ENCODE results near the gene FGF11. TPM values are rescaled to one million over a fixed set of nuclear protein-coding genes. Genes with fewer than 3 reads are reported as not detected.
"Not testable (repeated sequence)": the region's sequence is repeated elsewhere in the genome, so short reads cannot be mapped to it uniquely, and the experiment has no call there.

FGF11 gene
- total RNA-seq, 1 donor from 2014 or later: 5.4 TPM

- no peak for DNase-seq
Measured at GRCh38 chr17:7462474-7463371, 23.4 kb downstream of the FGF11 start.

DNA sequence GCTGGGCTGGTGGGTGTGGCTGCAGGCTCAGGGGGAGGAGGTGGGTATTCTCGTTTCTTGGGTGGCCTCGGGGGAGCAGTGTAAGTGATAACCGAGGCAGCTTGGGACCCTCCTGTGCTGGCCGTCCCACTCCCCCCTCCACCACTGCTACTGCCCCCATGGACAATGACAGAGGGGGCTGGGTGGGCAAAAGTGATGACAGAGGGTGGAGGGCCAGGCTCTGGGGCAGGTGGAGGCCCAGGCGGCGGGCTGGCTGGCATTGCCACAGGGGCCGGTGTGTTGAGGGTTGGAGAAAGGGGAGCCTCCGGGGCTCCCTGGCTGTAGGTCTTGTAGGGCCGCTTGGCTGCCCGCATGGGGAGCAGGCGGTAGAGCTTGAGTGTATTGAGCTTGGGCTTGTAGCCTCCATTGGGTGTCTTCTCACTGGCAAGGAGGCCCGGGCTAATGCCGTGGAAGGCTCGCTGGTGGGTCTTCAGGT is 24.1 kb downstream of the FGF11 start:
- DNase-seq: no peak

GRCh38 chr17:7464081-7464480 is 24.8 kb downstream of the FGF11 start:
- no peak for DNase-seq

- DNase-seq: no peak
Measured at GRCh38 chr17:7465597-7466275, 26.4 kb downstream of the FGF11 start.

DNA sequence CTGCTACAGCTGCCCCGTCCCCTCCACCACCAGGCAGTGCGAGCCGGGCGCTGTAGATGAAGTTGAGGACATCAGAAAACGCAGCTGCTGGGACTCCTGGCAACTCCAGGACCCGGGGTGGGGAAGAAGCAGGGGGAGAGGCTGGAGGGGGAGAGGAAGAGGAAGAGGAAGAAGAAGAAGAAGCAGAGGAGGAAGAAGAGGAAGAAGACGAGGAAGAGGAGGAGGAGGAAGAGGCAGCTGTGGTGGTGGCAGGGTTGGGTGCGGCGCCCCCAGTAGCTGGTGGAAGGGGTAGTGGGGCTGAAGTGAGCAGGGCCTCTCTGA is 27.0 kb downstream of the FGF11 start:
- no peak for DNase-seq

DNA sequence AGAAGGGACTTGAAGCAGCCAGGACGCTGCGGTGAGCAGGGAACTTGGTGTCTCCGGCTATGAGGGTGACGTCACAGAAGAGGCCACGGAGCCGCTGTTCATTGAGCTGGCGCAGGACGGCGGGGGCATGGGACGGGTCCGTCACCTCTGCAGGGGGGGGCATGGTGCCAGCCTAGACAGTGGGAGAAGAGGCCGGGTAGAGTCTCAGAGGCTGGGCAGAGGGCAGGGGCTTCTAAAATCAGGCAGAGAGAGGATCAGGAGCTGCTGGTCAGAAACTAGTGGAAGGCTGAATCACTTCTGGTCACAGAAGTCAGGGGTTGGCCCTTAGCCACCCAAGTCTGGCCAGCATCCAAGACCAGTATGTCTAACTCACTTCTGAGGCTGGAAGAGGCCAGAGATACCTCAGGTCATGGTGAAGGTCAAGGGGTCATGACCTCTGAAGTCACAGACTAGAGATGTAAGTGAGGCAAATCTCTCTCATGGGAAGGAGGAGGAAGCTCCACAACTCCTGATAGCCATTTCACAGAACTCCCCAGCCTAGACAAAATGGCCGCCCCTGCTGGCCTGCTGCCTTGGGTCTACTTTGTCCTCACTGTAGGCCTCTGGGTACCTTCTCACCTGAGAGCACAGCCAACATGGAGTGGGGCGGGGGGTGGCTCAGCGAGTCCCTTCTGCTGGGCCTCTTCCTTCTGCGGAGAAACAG is 27.5 kb downstream of the FGF11 start:
- DNase-seq: no peak

GRCh38 chr17:7467498-7467897 is 28.2 kb downstream of the FGF11 start:
- no peak for DNase-seq

GRCh38 chr17:7468290-7468689 is 29.0 kb downstream of the FGF11 start:
- DNase-seq: no peak

- no peak for DNase-seq
Measured at GRCh38 chr17:7468804-7469389, 29.6 kb downstream of the FGF11 start.

DNA sequence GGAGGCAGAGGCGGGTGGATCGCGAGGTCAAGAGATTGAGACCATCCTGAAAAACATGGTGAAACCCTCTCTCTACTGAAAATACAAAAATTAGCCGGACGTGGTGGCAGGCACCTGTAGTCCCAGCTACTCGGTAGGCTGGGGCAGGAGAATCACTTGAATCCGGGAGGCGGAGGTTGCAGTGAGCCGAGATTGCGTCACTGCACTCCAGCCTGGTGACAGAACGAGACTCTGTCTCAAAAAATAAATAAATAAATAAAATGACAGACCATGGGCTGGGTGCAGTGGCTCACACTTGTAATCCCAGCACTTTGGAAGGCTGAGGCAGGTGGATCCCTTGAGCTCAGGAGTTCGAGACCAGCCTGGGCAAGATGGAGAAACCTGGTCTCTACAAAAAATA is 30.5 kb downstream of the FGF11 start:
- not testable (repeated sequence) for DNase-seq

- not testable (repeated sequence) for DNase-seq
Measured at GRCh38 chr17:7470457-7470973, 31.2 kb downstream of the FGF11 start.

DNA sequence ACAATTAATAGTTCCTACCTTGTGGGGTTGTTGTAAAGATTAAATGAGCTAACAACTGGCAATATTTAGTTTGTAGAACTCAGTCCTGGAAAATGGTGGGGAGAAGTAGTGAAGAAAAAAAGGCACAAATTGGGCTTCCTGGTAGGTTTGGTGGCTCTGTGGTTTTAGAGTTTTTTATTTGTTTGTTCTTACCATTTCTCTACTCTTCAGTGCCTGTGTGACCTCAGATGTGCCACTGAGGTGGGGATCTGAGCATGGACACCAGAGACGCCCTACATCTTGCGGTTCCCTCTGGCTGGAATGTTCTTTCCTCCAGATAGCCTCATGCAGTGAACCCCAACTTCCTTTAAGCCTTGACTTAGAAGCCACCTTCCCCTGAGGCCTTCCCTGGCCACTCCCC is 32.4 kb downstream of the FGF11 start:
- no peak for DNase-seq

DNA sequence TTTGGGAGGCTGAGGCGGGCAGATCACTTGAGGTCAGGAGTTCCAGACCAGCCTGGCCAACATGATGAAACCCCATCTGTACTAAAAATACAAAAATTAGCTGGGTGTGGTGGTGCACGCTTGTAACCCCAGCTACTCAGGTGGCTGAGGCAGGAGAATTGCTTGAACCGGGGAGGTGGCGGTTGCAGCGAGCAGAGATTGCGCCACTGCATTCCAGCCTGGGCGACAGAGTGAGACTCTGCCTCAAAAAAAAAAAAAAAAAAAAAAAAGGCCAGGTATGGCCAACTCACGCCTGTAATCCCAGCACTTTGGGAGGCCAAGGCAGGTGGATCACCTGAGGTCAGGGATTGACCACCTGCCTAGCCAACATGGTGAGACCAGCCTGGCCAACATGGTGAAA is 35.5 kb downstream of the FGF11 start:
- not testable (repeated sequence) for DNase-seq

DNA sequence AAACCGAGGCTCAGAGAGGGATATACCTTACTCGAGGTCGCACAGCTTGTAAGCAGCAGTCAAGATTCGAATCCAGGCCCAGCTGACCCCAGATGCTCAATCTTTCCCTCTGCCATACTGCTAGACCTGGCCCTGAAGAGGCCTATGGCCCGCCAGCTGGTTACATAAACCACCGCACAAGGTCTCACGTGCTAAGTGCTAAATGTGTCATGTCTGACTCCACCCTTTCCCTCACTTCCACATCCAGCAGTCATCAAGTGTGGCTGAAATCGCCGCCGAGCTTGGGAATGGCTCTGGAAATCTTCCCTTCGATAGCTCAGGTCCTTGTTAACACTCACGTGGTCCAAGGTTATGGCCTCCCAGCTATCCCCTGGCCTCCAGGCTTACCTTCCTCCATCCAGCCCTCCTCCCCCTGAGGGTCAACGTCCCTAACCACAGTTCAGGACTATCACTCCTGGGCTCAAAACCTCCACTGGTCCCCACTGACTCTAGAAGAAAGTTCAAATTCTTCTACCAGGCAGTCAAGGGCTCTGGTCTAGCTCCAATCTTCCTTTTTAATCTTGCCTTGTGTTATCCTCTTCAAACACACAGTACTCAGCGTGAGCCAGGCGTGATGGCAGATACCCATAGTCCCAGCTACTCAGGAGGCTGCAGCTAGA is 36.6 kb downstream of the FGF11 start:
- peak; percentile 30 for DNase-seq

GRCh38 chr17:7476494-7476893 is 37.2 kb downstream of the FGF11 start:
- DNase-seq: no peak

DNA sequence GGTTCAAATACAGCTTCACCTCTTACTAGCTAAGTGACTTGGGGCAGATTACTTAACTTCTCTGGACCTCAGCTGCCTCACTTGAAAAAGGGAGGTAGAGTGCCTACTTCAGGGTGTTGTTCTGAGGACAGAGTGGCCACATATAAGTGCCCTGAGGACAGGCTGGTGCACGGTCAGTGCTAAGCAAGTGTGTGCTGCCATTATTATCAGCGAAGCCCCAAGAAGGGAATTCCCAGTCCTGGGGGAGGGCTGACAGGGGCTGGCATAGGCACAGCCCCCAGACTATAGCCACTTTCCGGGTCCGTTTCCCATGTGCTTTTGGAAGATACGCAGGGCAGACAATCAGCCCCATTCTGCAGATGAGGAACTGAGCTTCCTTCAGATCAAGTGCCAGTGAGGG is 37.6 kb downstream of the FGF11 start:
- no peak for DNase-seq

GRCh38 chr17:7477392-7478275 is 38.3 kb downstream of the FGF11 start:
- peak; percentile 78 for DNase-seq

DNA sequence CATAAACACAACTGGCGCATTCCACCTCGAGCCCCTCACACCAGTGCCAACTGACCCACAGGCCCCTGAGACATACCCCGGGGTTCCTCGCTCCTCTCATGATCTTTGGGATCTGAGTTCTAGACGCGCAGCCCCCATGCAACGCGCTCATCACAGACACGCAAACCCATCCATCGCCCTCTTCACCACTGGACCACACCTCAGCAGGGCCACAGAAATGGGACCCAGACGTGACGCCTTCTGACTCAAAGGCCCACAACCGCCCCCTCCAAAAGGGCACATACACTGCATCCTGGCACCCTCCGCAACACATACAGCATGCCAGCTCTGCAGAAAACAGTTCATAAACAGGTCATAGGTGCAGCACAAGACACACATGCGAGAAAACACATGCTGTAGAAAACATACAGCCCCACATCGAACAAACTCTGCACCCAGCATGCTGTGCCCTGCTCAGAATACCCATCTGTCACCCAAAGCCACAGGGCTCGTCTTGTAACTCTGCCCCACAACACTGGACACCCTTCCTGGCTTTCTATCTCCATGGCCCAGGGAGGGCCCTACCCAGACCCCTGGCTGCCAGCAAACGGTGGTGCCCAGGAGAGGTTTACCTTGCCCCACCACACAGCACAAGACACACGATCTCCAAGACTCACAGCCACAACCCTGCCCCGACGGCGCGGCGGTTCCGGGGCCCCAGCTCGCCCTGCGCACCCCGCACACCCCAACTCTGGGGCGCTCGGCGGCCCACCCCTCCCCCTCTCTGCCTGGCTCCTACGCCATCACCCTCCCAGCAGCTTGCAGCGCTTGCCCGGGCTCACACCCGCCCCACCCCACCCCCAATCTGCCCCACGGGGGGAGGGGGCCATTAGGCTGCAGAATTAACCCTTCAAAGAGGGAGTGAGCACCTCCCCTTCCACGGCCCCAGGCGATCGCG is 39.2 kb downstream of the FGF11 start:
- DNase-seq: peak; percentile 66
